Activated naive CD8-positive, alpha-beta T cell (primary cell): ENCODE measurements around the gene SPATA1.

ENCODE experiments used
- H3K27ac Mint-ChIP-seq: one replicate; pipeline ENCODE4 v1.8.0; 2021; ENCODE audit warnings: mixed read lengths
- H3K27me3 Mint-ChIP-seq: one replicate; pipeline ENCODE4 v1.8.0; 2021; ENCODE audit warnings: mixed read lengths
- H3K36me3 Mint-ChIP-seq: one replicate; pipeline ENCODE4 v1.8.0; 2021; ENCODE audit warnings: mixed read lengths
- H3K4me1 Mint-ChIP-seq: one replicate; pipeline ENCODE4 v1.8.0; 2021; ENCODE audit warnings: low read depth, mixed read lengths
- H3K4me3 Mint-ChIP-seq: one replicate; pipeline ENCODE4 v1.8.0; 2021; ENCODE audit warnings: mild to moderate bottlenecking, mixed read lengths
- H3K9me3 Mint-ChIP-seq: one replicate; pipeline ENCODE4 v1.8.0; 2021; ENCODE audit warnings: low read depth, mixed read lengths

SPATA1 gene

GRCh38 chr1:84506002-84506728 lies at the start of gene SPATA1, which contains the start of gene GNG5:
Gene SPATA1, plus strand, starts transcription at chr1:84506386. Its CDS starts 9,974 bp downstream, at chr1:84516360.
Gene GNG5, minus strand, starts transcription at chr1:84506581. Its CDS starts 490 bp downstream, at chr1:84506091.
- Mint-ChIP-seq H3K9me3 (peaks cover 12% of the 10 kb centered on the region), H3K4me1 (peaks cover 49% of the 10 kb centered on the region), H3K27me3 (no peaks in the 10 kb centered on the region), H3K27ac (peak within 1 kb of the TSS; percentile 97), H3K36me3 (peaks cover 11% of the 10 kb centered on the region), H3K4me3 (peak within 1 kb of the TSS; percentile 99)

- no peaks in the 10 kb centered on the region for H3K9me3 Mint-ChIP-seq
- no peak overlapping the region for H3K27ac Mint-ChIP-seq
- peaks cover 21% of the 10 kb centered on the region for H3K27me3 Mint-ChIP-seq
Observed at GRCh38 chr1:84462118-84462517, 44.1 kb upstream of the SPATA1 start.

GRCh38 chr1:84467298-84467697 lies 38.9 kb upstream of the SPATA1 start:
- H3K27ac Mint-ChIP-seq: no peak overlapping the region
- no peaks in the 10 kb centered on the region for H3K9me3 Mint-ChIP-seq
- H3K27me3 Mint-ChIP-seq: peaks cover 32% of the 10 kb centered on the region
- no peaks in the 10 kb centered on the region for H3K4me1 Mint-ChIP-seq
- peaks cover 3% of the 10 kb centered on the region for H3K36me3 Mint-ChIP-seq
- H3K4me3 Mint-ChIP-seq: no peak overlapping the region

More at GRCh38 chr1:84462118-84462517, 44.1 kb upstream of the SPATA1 start:
- H3K4me1 Mint-ChIP-seq: no peaks in the 10 kb centered on the region
- H3K4me3 Mint-ChIP-seq: no peak overlapping the region
- peaks cover 3% of the 10 kb centered on the region for H3K36me3 Mint-ChIP-seq

- peaks cover 16% of the 10 kb centered on the region for H3K4me1 Mint-ChIP-seq
- H3K4me3 Mint-ChIP-seq: no peak overlapping the region
- H3K9me3 Mint-ChIP-seq: peaks cover 10% of the 10 kb centered on the region
- H3K27me3 Mint-ChIP-seq: peaks cover 35% of the 10 kb centered on the region
- no peak overlapping the region for H3K27ac Mint-ChIP-seq
- peaks cover 24% of the 10 kb centered on the region for H3K36me3 Mint-ChIP-seq
Observed at GRCh38 chr1:84476225-84476624, 30.0 kb upstream of the SPATA1 start.

GRCh38 chr1:84478876-84479868 lies 27.0 kb upstream of the SPATA1 start, which contains the start of gene RPF1:
Gene RPF1, plus strand, starts transcription at chr1:84479266. Its CDS starts 16 bp downstream, at chr1:84479282.
- H3K27ac Mint-ChIP-seq: peak within 1 kb of the TSS; percentile 99
- H3K4me3 Mint-ChIP-seq: peak within 1 kb of the TSS; percentile 99
- H3K27me3 Mint-ChIP-seq: peaks cover 22% of the 10 kb centered on the region
- peaks cover 37% of the 10 kb centered on the region for H3K4me1 Mint-ChIP-seq
- H3K9me3 Mint-ChIP-seq: peaks cover 10% of the 10 kb centered on the region
- H3K36me3 Mint-ChIP-seq: peaks cover 28% of the 10 kb centered on the region

GRCh38 chr1:84479998-84480397 lies 26.2 kb upstream of the SPATA1 start:
- H3K36me3 Mint-ChIP-seq: peaks cover 26% of the 10 kb centered on the region
- peaks cover 40% of the 10 kb centered on the region for H3K4me1 Mint-ChIP-seq
- H3K4me3 Mint-ChIP-seq: peak overlapping the region; percentile 99
- peak overlapping the region; percentile 99 for H3K27ac Mint-ChIP-seq
- peaks cover 18% of the 10 kb centered on the region for H3K27me3 Mint-ChIP-seq
- H3K9me3 Mint-ChIP-seq: peaks cover 10% of the 10 kb centered on the region

GRCh38 chr1:84480650-84481049 lies 25.5 kb upstream of the SPATA1 start:
- Mint-ChIP-seq H3K4me1 (peaks cover 44% of the 10 kb centered on the region), H3K4me3 (peak overlapping the region; percentile 99), H3K27ac (no peak overlapping the region), H3K27me3 (peaks cover 16% of the 10 kb centered on the region), H3K36me3 (peaks cover 25% of the 10 kb centered on the region), H3K9me3 (peaks cover 10% of the 10 kb centered on the region)

GRCh38 chr1:84481317-84481716 lies 24.9 kb upstream of the SPATA1 start:
- H3K27ac Mint-ChIP-seq: no peak overlapping the region
- H3K36me3 Mint-ChIP-seq: peaks cover 27% of the 10 kb centered on the region
- peak overlapping the region; percentile 48 for H3K4me3 Mint-ChIP-seq
- H3K9me3 Mint-ChIP-seq: peaks cover 10% of the 10 kb centered on the region
- peaks cover 50% of the 10 kb centered on the region for H3K4me1 Mint-ChIP-seq
- peaks cover 11% of the 10 kb centered on the region for H3K27me3 Mint-ChIP-seq

GRCh38 chr1:84488107-84488506 lies 18.1 kb upstream of the SPATA1 start:
- Mint-ChIP-seq H3K4me1 (peaks cover 39% of the 10 kb centered on the region), H3K4me3 (no peak overlapping the region), H3K9me3 (no peaks in the 10 kb centered on the region), H3K27me3 (no peaks in the 10 kb centered on the region), H3K36me3 (peaks cover 18% of the 10 kb centered on the region), H3K27ac (no peak overlapping the region)

- no peak overlapping the region for H3K4me3 Mint-ChIP-seq
- no peaks in the 10 kb centered on the region for H3K9me3 Mint-ChIP-seq
- H3K27ac Mint-ChIP-seq: no peak overlapping the region
- peaks cover 15% of the 10 kb centered on the region for H3K36me3 Mint-ChIP-seq
- H3K27me3 Mint-ChIP-seq: no peaks in the 10 kb centered on the region
- peaks cover 34% of the 10 kb centered on the region for H3K4me1 Mint-ChIP-seq
Observed at GRCh38 chr1:84489766-84490165, 16.4 kb upstream of the SPATA1 start.

GRCh38 chr1:84492726-84493125 lies 13.5 kb upstream of the SPATA1 start:
- H3K27me3 Mint-ChIP-seq: no peaks in the 10 kb centered on the region
- H3K27ac Mint-ChIP-seq: no peak overlapping the region
- no peak overlapping the region for H3K4me3 Mint-ChIP-seq
- H3K36me3 Mint-ChIP-seq: peaks cover 9% of the 10 kb centered on the region
- no peaks in the 10 kb centered on the region for H3K9me3 Mint-ChIP-seq
- H3K4me1 Mint-ChIP-seq: peaks cover 25% of the 10 kb centered on the region

- H3K27me3 Mint-ChIP-seq: no peaks in the 10 kb centered on the region
- H3K27ac Mint-ChIP-seq: peak overlapping the region; percentile 18
- H3K4me3 Mint-ChIP-seq: no peak overlapping the region
- no peaks in the 10 kb centered on the region for H3K9me3 Mint-ChIP-seq
- H3K4me1 Mint-ChIP-seq: peaks cover 25% of the 10 kb centered on the region
- peaks cover 12% of the 10 kb centered on the region for H3K36me3 Mint-ChIP-seq
Observed at GRCh38 chr1:84493747-84494146, 12.4 kb upstream of the SPATA1 start.

- no peaks in the 10 kb centered on the region for H3K9me3 Mint-ChIP-seq
- H3K4me3 Mint-ChIP-seq: no peak overlapping the region
- H3K36me3 Mint-ChIP-seq: peaks cover 9% of the 10 kb centered on the region
- H3K4me1 Mint-ChIP-seq: peaks cover 40% of the 10 kb centered on the region
- no peaks in the 10 kb centered on the region for H3K27me3 Mint-ChIP-seq
- no peak overlapping the region for H3K27ac Mint-ChIP-seq
Observed at GRCh38 chr1:84496498-84496897, 9.7 kb upstream of the SPATA1 start.

GRCh38 chr1:84497631-84498275 lies 8.4 kb upstream of the SPATA1 start:
- Mint-ChIP-seq H3K4me3 (no peak overlapping the region), H3K4me1 (peaks cover 50% of the 10 kb centered on the region), H3K9me3 (no peaks in the 10 kb centered on the region), H3K27ac (peak overlapping the region; percentile 55), H3K27me3 (no peaks in the 10 kb centered on the region), H3K36me3 (peaks cover 10% of the 10 kb centered on the region)
